ENCODE data around the gene GABBR2. TPM values are rescaled to one million over a fixed set of nuclear protein-coding genes. Genes with fewer than 3 reads are reported as not detected.

Gene GABBR2
- total RNA-seq, 1 experiment from 2014 or later, result 0.33 TPM

DNA sequence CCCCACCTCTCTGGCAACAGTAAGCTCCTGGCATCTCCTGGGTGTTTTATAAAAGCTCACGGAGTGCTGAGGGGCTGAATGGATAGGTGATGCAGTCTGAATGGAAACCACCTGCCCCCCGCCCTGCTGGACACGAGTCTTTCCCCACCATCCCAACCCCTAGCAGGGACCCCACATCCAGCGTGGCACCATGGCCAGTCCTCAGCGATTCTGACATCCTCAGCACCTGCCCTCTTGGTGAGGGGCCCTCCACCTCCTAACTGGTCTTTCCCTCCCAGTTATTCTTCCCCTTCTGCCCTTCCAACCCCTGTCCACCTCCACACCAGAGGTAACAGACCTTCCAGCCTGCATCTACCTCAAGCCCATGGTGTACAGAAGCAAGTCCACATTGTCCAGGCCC, 38.7 kb upstream of the GABBR2 start:
- no peak for DNase-seq
- Mint-ChIP-seq H3K27me3 (ENCODE audit: unreplicated experiment) (no peaks in the 10 kb centered on the region), H3K9me3 (ENCODE audit: low read depth, unreplicated experiment) (no peaks in the 10 kb centered on the region), H3K27ac (ENCODE audit: unreplicated experiment) (no peak overlapping the region), H3K4me3 (ENCODE audit: low read depth, unreplicated experiment) (no peak overlapping the region), H3K36me3 (ENCODE audit: insufficient read depth, unreplicated experiment) (peaks cover 13% of the 10 kb centered on the region), H3K4me1 (ENCODE audit: low read depth, unreplicated experiment) (no peaks in the 10 kb centered on the region)
- TF ChIP-seq, protein P1, sequence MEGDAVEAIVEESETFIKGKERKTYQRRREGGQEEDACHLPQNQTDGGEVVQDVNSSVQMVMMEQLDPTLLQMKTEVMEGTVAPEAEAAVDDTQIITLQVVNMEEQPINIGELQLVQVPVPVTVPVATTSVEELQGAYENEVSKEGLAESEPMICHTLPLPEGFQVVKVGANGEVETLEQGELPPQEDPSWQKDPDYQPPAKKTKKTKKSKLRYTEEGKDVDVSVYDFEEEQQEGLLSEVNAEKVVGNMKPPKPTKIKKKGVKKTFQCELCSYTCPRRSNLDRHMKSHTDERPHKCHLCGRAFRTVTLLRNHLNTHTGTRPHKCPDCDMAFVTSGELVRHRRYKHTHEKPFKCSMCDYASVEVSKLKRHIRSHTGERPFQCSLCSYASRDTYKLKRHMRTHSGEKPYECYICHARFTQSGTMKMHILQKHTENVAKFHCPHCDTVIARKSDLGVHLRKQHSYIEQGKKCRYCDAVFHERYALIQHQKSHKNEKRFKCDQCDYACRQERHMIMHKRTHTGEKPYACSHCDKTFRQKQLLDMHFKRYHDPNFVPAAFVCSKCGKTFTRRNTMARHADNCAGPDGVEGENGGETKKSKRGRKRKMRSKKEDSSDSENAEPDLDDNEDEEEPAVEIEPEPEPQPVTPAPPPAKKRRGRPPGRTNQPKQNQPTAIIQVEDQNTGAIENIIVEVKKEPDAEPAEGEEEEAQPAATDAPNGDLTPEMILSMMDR (IDR thresholded peaks at IDR 0.05; ENCODE audit: unreplicated experiment), result no peak
- intact Hi-C loops (cut with micrococcal nuclease; ENCODE audit: unreplicated experiment), result no loop called here
- CTCF ChIA-PET, result no interaction called here
- no TSS peak for BruUV-seq (replicated peaks)

DNA sequence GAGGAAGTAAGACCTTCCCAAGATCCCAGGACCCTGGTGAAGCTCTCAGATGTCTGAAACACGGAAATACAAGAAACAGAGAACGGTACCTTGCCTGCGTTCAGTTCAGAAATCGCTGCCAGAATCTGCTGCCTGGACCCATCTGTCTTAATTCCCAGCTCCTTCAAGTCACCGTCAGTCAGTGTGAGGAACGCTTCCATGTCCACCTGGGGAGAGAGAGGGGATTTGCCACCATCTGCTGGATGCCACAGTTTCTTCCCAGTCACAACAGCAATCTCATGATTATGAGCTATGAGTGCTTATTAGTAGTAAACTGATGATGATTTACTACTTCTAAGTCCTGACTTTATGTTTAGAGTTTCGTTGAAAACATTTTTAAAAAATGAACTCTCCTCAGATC, 36.7 kb upstream of the GABBR2 start:
- Mint-ChIP-seq H3K4me3 (ENCODE audit: low read depth, unreplicated experiment) (no peak overlapping the region), H3K9me3 (ENCODE audit: low read depth, unreplicated experiment) (no peaks in the 10 kb centered on the region), H3K36me3 (ENCODE audit: insufficient read depth, unreplicated experiment) (peaks cover 8% of the 10 kb centered on the region), H3K27me3 (ENCODE audit: unreplicated experiment) (no peaks in the 10 kb centered on the region), H3K4me1 (ENCODE audit: low read depth, unreplicated experiment) (no peaks in the 10 kb centered on the region), H3K27ac (ENCODE audit: unreplicated experiment) (no peak overlapping the region)
- BruUV-seq (replicated peaks), result no TSS peak
- no peak for DNase-seq
- intact Hi-C loops (cut with micrococcal nuclease; ENCODE audit: unreplicated experiment), result no loop called here
- TF ChIP-seq, protein P1 (IDR thresholded peaks at IDR 0.05; ENCODE audit: unreplicated experiment), result no peak
- CTCF ChIA-PET, result no interaction called here

DNA sequence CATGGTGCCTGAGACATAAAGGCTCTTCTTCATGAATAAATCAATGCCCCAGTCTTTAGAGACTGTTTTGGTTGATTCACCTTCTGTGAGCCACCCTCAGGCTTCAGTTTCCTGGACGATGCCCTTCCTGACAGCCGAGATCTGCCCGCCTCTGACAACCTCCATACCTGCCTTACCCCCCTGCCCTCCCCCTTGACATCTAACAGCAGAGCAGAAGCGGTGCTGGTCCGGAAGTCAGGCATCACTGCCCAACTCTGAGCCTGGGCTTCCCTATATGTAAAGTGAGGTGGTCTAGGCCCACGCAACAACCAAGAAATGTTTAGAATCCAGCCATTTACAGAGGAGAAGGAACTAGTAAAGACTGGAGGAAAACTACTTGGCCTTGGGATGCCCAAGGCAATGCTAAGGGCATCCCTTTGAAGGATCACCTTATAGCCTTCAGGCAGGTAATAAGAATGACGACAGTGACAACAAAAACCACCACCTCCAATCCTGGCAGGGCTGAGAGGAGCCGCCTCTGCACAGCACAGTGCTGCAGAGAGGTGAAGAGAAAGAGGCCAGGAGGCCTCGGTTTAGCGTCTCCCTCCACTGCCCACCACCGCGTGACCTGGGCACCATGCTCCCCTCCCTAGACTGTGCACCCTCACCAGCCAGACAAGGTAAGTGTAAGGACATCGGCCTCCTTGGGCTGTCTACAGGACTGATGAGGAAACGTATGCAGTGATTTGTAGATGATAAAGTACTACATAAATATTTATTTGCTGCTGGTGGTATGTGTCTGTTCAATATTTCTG, 35.3 kb upstream of the GABBR2 start:
- no peak overlapping the region for H3K4me3 Mint-ChIP-seq (ENCODE audit: low read depth, unreplicated experiment)
- CTCF ChIA-PET, result no interaction called here
- H3K4me1 Mint-ChIP-seq (ENCODE audit: low read depth, unreplicated experiment), result no peaks in the 10 kb centered on the region
- no peak for DNase-seq
- BruUV-seq (replicated peaks), result no TSS peak
- TF ChIP-seq, protein P1 (IDR thresholded peaks at IDR 0.05; ENCODE audit: unreplicated experiment), result no peak
- no peaks in the 10 kb centered on the region for H3K9me3 Mint-ChIP-seq (ENCODE audit: low read depth, unreplicated experiment)
- intact Hi-C loops (cut with micrococcal nuclease; ENCODE audit: unreplicated experiment), result no loop called here
- H3K27ac Mint-ChIP-seq (ENCODE audit: unreplicated experiment), result no peak overlapping the region
- H3K27me3 Mint-ChIP-seq (ENCODE audit: unreplicated experiment), result no peaks in the 10 kb centered on the region
- peaks cover 4% of the 10 kb centered on the region for H3K36me3 Mint-ChIP-seq (ENCODE audit: insufficient read depth, unreplicated experiment)

DNA sequence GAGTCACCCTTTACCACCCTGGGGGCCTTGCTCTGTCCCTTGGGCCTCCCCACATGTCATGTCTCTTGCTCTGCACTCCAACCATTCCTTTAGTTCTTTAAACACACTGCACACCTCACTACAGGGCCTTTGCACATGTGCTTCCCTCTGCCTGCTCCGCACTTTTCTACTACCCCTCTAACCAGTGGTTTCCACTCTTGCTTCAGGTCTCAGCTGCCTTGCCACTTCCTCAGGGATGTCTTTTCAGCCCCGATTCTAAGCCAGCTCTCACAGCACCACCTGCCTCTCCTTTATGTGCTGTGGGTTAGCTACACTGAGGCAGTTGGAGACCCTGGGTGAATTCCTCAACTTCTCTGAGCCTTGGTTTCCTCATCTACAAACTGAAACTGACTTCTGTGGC, 34.6 kb upstream of the GABBR2 start:
- TF ChIP-seq, protein P1 (IDR thresholded peaks at IDR 0.05; ENCODE audit: unreplicated experiment), result no peak
- intact Hi-C loops (cut with micrococcal nuclease; ENCODE audit: unreplicated experiment), result no loop called here
- BruUV-seq (replicated peaks), result no TSS peak
- peaks cover 3% of the 10 kb centered on the region for H3K9me3 Mint-ChIP-seq (ENCODE audit: low read depth, unreplicated experiment)
- no peak for DNase-seq
- H3K4me1 Mint-ChIP-seq (ENCODE audit: low read depth, unreplicated experiment), result no peaks in the 10 kb centered on the region
- H3K4me3 Mint-ChIP-seq (ENCODE audit: low read depth, unreplicated experiment), result no peak overlapping the region
- CTCF ChIA-PET, result no interaction called here
- H3K36me3 Mint-ChIP-seq (ENCODE audit: insufficient read depth, unreplicated experiment), result peaks cover 4% of the 10 kb centered on the region
- H3K27me3 Mint-ChIP-seq (ENCODE audit: unreplicated experiment), result no peaks in the 10 kb centered on the region
- no peak overlapping the region for H3K27ac Mint-ChIP-seq (ENCODE audit: unreplicated experiment)
